ENCODE data around the gene CTXN2. TPM values are rescaled to one million over a fixed set of nuclear protein-coding genes. Genes with fewer than 3 reads are reported as not detected.
A peak's percentile ranks its signal among the peaks of the same experiment; 100 is the strongest.

The CTXN2 gene
- total and polyA plus RNA-seq, 2 experiments from 2014 or later: not detected

GRCh38 chr15:48233246-48233645 lies 41.8 kb downstream of the CTXN2 start:
- in situ Hi-C loops (cut with MboI): no loop called here
- no peak overlapping the region for H3K4me2 ChIP-seq (ENCODE audit: unreplicated experiment)
- no peaks in the 10 kb centered on the region for H3K9me3 ChIP-seq (ENCODE audit: low read depth)
- H2AFZ ChIP-seq: no peak overlapping the region
- no peak for TF ChIP-seq EZH2phosphoT487 (IDR thresholded peaks at IDR 0.05; ENCODE audit: insufficient read depth, low read depth)
- no peak for TF ChIP-seq EZH2 (IDR thresholded peaks at IDR 0.05; ENCODE audit: insufficient read depth, poor library complexity, severe bottlenecking)
- no peak for DNase-seq
- no peaks in the 10 kb centered on the region for H3K79me2 ChIP-seq (ENCODE audit: insufficient read depth)
- no peaks in the 10 kb centered on the region for H3F3A ChIP-seq (ENCODE audit: insufficient read depth)
- no peaks in the 10 kb centered on the region for H3K36me3 ChIP-seq (ENCODE audit: low read depth)
- H3K27ac ChIP-seq: no peak overlapping the region
- H3K4me1 ChIP-seq (ENCODE audit: insufficient read depth): no peaks in the 10 kb centered on the region
- H4K20me1 ChIP-seq (ENCODE audit: insufficient read depth): no peaks in the 10 kb centered on the region
- no peaks in the 10 kb centered on the region for H3K9me2 ChIP-seq (ENCODE audit: insufficient read depth)
- no peaks in the 10 kb centered on the region for H3K27me3 ChIP-seq (replicated peaks; ENCODE audit: insufficient read depth)
- no peak overlapping the region for H3K4me3 ChIP-seq
- H3K9ac ChIP-seq: no peak overlapping the region

GRCh38 chr15:48239334-48239733 lies 47.9 kb downstream of the CTXN2 start:
- Histone ChIP-seq H4K20me1 (ENCODE audit: insufficient read depth) (no peaks in the 10 kb centered on the region), H3K27me3 (replicated peaks; ENCODE audit: insufficient read depth) (no peaks in the 10 kb centered on the region), H3K9ac (no peak overlapping the region), H3K36me3 (ENCODE audit: low read depth) (no peaks in the 10 kb centered on the region), H3K4me2 (ENCODE audit: unreplicated experiment) (no peak overlapping the region), H2AFZ (no peak overlapping the region), H3F3A (ENCODE audit: insufficient read depth) (no peaks in the 10 kb centered on the region), H3K27ac (no peak overlapping the region), H3K79me2 (ENCODE audit: insufficient read depth) (no peaks in the 10 kb centered on the region), H3K9me3 (ENCODE audit: low read depth) (no peaks in the 10 kb centered on the region), H3K9me2 (ENCODE audit: insufficient read depth) (no peaks in the 10 kb centered on the region), H3K4me1 (ENCODE audit: insufficient read depth) (no peaks in the 10 kb centered on the region), H3K4me3 (no peak overlapping the region)
- in situ Hi-C loops (cut with MboI): no loop called here
- 67 to 73% methylated on average over 4 of the region's 4 CpGs for WGBS, 2 experiments (ENCODE audit: low coverage in 1 of 2, low lambda C conversion rate in 2 of 2, missing lambda C conversion rate in 2 of 2)
- DNase-seq: no peak
- TF ChIP-seq EZH2 (IDR thresholded peaks at IDR 0.05; ENCODE audit: insufficient read depth, poor library complexity, severe bottlenecking) (no peak), EZH2phosphoT487 (IDR thresholded peaks at IDR 0.05; ENCODE audit: insufficient read depth, low read depth) (no peak)

GRCh38 chr15:48242015-48242414 lies 50.5 kb downstream of the CTXN2 start:
- Histone ChIP-seq H3K4me2 (ENCODE audit: unreplicated experiment) (no peak overlapping the region), H3K36me3 (ENCODE audit: low read depth) (no peaks in the 10 kb centered on the region), H3K9me2 (ENCODE audit: insufficient read depth) (no peaks in the 10 kb centered on the region), H2AFZ (no peak overlapping the region), H4K20me1 (ENCODE audit: insufficient read depth) (no peaks in the 10 kb centered on the region), H3K4me3 (no peak overlapping the region), H3F3A (ENCODE audit: insufficient read depth) (no peaks in the 10 kb centered on the region), H3K27me3 (replicated peaks; ENCODE audit: insufficient read depth) (no peaks in the 10 kb centered on the region), H3K79me2 (ENCODE audit: insufficient read depth) (no peaks in the 10 kb centered on the region), H3K9me3 (ENCODE audit: low read depth) (no peaks in the 10 kb centered on the region), H3K4me1 (ENCODE audit: insufficient read depth) (no peaks in the 10 kb centered on the region), H3K27ac (no peak overlapping the region), H3K9ac (no peak overlapping the region)
- TF ChIP-seq EZH2 (IDR thresholded peaks at IDR 0.05; ENCODE audit: insufficient read depth, poor library complexity, severe bottlenecking): no peak
- no peak for TF ChIP-seq EZH2phosphoT487 (IDR thresholded peaks at IDR 0.05; ENCODE audit: insufficient read depth, low read depth)
- in situ Hi-C loops (cut with MboI): no loop called here
- DNase-seq: no peak

- no peaks in the 10 kb centered on the region for H3K36me3 ChIP-seq (ENCODE audit: low read depth)
- in situ Hi-C loops (cut with MboI): no loop called here
- H4K20me1 ChIP-seq (ENCODE audit: insufficient read depth): no peaks in the 10 kb centered on the region
- no peaks in the 10 kb centered on the region for H3K27me3 ChIP-seq (replicated peaks; ENCODE audit: insufficient read depth)
- H3K4me2 ChIP-seq (ENCODE audit: unreplicated experiment): no peak overlapping the region
- H3F3A ChIP-seq (ENCODE audit: insufficient read depth): no peaks in the 10 kb centered on the region
- H3K9me2 ChIP-seq (ENCODE audit: insufficient read depth): no peaks in the 10 kb centered on the region
- no peak overlapping the region for H3K9ac ChIP-seq
- TF ChIP-seq EZH2phosphoT487 (IDR thresholded peaks at IDR 0.05; ENCODE audit: insufficient read depth, low read depth) (no peak), EZH2 (IDR thresholded peaks at IDR 0.05; ENCODE audit: insufficient read depth, poor library complexity, severe bottlenecking) (no peak)
- no peaks in the 10 kb centered on the region for H3K79me2 ChIP-seq (ENCODE audit: insufficient read depth)
- no peak for DNase-seq
- no peak overlapping the region for H3K4me3 ChIP-seq
- H3K27ac ChIP-seq: no peak overlapping the region
- H3K4me1 ChIP-seq (ENCODE audit: insufficient read depth): no peaks in the 10 kb centered on the region
- no peaks in the 10 kb centered on the region for H3K9me3 ChIP-seq (ENCODE audit: low read depth)
- H2AFZ ChIP-seq: no peak overlapping the region
- 69 to 76% methylated on average over 4 of the region's 4 CpGs for WGBS, 2 experiments (ENCODE audit: low coverage in 1 of 2, low lambda C conversion rate in 2 of 2, missing lambda C conversion rate in 2 of 2)
These were observed 51.1 kb downstream of the CTXN2 start for GRCh38 chr15:48242535-48242934.

- DNase-seq: peak; percentile 51
- H3K27me3 ChIP-seq (replicated peaks; ENCODE audit: insufficient read depth): 0 out of 2 replicates have a peak, but pooled peaks cover 3% of the 10 kb centered on the region
These were observed 53.5 kb downstream of the CTXN2 start for GRCh38 chr15:48244921-48245320.

More at GRCh38 chr15:48244921-48245320, 53.5 kb downstream of the CTXN2 start:
- H3K79me2 ChIP-seq (ENCODE audit: insufficient read depth): no peaks in the 10 kb centered on the region
- 50 to 66% methylated on average over 1 of the region's 1 CpG for WGBS, 2 experiments (ENCODE audit: low coverage in 1 of 2, low lambda C conversion rate in 2 of 2, missing lambda C conversion rate in 2 of 2)
- no peak overlapping the region for H3K4me3 ChIP-seq
- no peak overlapping the region for H3K27ac ChIP-seq
- no peaks in the 10 kb centered on the region for H3F3A ChIP-seq (ENCODE audit: insufficient read depth)
- TF ChIP-seq EZH2phosphoT487 (IDR thresholded peaks at IDR 0.05; ENCODE audit: insufficient read depth, low read depth) (no peak), EZH2 (IDR thresholded peaks at IDR 0.05; ENCODE audit: insufficient read depth, poor library complexity, severe bottlenecking) (no peak)
- H3K4me1 ChIP-seq (ENCODE audit: insufficient read depth): no peaks in the 10 kb centered on the region
- no peak overlapping the region for H3K9ac ChIP-seq
- in situ Hi-C loops (cut with MboI): no loop called here
- H4K20me1 ChIP-seq (ENCODE audit: insufficient read depth): no peaks in the 10 kb centered on the region
- H3K9me2 ChIP-seq (ENCODE audit: insufficient read depth): no peaks in the 10 kb centered on the region
- no peak overlapping the region for H3K4me2 ChIP-seq (ENCODE audit: unreplicated experiment)
- no peaks in the 10 kb centered on the region for H3K9me3 ChIP-seq (ENCODE audit: low read depth)
- no peaks in the 10 kb centered on the region for H3K36me3 ChIP-seq (ENCODE audit: low read depth)
- H2AFZ ChIP-seq: no peak overlapping the region
